Kidney tubule cell (primary cell): ENCODE measurements around the gene HGS.
"Not testable (repeated sequence)": the region's sequence is repeated elsewhere in the genome, so short reads cannot be mapped to it uniquely, and the experiment has no call there.

Experiments
- DNase-seq: peaks from one replicate; pipeline ENCODE4 v3.0.0-alpha.2; 2018; ENCODE audit warnings: low spot score

HGS gene

DNA sequence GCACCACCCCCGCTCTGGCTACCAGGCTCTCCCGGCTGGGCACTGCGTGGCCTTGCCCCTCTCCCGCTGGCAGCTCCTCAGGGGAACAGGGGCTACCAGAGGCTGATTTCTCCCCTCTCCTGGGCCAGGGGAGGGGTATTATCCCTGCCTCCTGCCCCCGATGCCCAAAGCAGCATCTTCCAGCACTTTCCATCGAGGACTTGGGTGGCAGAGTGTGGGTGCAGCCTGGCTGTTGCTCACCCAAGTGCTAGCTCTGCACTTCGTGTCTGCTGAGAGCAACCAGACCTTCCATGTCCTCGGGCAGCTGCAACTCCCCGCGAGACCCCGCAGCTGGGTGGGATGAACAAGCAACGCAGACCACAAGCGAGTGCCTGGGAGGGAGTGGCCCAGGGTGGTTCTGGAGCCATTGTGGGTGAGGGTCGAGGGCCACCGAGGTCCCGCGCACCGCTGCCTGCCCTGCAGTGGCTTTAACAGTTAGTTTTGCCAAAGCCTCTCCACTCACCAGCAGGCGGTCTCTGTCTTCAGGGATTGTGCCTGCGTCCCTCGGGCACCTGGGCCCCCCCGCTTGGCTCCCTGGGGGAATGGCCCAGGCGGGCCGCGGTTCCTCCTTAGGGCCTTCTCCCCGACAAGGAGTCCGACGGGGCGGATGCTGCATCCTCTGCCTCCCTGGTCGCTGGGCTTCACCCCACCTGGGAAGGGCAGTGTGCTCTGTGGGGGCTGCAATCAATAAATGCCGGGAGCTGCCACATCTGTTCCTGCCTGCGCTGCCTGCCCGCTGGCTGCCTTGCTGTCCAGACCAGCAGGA is 36.7 kb downstream of the HGS start:
- DNase-seq, result no peak

DNA sequence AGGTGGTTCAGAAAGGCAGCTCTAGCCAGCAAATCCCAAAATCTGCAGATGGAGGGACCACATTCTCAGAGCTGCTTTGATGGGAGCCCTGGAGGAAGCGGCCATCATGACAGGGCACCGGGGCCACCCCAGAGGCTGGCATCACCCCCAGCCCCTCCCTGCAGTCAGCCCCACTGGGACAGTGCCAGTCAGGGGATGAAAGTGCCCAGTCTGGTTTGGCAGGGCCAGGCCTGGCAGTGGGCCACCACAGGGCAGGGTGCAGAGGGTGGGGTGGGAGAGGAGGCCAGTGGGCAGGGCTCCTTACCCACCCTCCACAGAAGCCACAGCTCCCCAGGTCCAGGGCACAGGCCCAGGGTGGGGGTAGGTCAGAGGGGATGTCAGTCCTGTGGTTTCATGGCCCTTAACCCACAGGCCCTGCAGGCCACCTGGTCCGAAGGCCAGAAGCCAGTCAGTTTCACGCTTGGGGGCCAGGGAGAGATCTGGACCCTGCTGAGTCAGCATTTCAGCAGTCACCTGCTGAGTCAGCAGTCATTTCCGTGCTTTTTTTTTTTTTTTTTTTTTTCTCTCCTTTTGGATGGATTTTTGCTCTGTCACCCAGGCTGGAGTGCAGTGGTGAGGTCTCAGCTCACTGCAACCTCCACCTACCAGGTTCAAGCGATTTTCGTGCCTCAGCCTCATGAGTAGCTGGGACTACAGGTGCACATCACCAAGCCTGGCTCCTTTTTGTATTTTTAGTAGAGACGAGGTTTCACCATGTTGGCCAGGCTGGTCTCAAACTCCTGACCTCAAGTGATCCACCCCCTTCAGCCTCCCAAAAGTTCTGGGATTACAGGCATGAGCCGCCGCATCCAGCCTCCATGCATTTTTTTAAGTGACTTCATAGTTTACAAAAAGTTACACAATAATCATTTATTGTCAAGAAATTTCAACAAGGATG is 38.6 kb downstream of the HGS start:
- DNase-seq, result peak; percentile 80

DNA sequence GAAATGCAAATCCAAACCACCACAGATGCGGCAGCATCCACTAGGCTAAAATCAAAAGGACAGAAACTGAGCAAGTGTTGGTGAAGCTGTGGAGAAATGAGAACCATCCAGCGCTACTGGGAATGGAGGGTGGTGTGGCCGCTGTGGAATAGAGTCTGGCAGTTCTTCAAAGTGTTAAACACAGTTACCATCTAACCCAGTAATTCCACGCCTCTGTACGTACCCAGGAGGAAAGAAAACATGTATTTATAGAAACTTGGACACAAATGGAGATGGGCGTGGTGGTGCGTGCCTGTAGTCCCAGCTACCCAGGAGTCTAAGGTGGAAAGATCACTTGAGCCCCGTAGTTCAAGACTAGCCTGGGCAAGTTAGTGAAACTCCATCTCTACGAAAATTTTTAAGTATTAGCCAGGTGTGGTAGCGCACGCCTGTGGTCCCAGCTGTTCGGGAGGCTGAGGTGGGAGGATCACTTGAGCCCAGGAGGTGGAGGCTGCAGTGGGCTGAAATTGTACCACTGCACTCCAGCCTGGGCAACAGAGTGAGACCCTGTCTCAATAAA is 39.9 kb downstream of the HGS start:
- no peak for DNase-seq

DNA sequence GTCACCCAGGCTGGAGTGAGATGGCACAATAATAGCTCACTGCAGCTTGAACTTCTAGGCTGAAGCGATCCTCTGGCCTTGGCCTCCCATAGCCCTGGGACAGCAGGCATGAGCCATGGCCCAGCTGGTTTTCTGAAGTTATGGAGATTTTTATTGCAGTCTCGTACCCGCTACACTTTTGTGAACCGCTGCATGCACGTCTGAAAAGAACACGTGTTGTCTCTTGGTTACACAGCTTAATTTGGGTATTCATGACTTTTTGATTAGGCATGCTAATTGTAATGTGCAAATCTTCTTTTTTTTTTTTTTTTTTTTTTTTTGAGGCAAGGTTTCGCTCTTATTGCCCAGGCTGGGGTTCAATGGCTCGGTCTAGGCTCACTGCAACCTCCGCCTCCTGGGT is 41.6 kb downstream of the HGS start:
- DNase-seq, result no peak

DNA sequence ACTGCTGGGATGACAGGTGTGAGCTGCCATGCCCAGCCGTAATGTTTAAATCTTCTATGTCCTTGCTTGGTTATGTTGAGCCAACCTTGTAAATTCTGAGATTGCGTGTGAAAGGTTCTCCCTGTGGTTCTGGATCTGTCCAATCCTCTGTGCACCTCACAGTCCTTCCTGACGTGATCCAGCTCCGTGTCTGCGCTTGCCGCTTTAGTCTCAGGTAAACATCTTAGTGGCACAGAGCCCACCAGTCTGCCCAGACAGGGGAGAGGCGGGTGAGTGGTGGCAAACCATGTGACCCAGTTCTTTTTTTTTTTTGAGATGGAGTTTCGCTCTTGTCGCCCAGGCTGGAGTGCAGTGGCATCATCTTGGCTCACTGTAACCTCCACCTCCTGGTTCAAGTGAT is 42.2 kb downstream of the HGS start:
- no peak for DNase-seq

DNA sequence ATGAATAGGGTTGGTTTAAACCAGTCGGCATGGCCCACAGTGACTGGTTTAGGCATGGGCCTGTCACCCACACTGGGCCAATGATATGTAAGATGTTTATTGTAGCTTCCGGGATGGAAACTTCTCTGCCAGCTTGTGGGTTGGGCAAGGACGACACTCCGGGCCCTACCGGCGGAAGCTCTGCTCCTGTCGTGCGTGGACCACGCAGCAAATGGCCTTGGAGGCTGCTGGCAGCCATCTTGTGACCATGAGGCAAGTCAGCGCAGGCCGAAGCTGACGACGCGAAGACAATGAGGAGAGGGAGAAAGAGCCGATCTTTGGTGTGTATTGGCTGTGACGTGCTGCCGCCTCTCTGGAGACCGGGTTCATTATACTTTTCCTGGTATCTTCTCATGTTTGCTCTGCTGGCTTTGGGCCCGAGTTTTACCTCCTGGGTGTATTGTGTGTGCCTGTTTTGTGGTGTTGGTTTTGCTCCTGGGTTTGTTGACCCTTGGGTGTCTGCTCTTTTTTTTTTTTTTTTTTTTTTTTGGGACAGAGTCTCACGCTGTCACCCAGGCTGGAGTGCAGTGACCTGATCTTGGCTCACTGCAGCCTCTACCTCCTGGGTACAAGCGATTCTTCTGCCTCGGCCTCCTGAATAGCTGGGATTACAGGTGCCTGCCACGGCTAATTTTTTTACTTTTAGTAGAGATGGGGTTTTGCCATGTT is 43.7 kb downstream of the HGS start:
- no peak for DNase-seq

DNA sequence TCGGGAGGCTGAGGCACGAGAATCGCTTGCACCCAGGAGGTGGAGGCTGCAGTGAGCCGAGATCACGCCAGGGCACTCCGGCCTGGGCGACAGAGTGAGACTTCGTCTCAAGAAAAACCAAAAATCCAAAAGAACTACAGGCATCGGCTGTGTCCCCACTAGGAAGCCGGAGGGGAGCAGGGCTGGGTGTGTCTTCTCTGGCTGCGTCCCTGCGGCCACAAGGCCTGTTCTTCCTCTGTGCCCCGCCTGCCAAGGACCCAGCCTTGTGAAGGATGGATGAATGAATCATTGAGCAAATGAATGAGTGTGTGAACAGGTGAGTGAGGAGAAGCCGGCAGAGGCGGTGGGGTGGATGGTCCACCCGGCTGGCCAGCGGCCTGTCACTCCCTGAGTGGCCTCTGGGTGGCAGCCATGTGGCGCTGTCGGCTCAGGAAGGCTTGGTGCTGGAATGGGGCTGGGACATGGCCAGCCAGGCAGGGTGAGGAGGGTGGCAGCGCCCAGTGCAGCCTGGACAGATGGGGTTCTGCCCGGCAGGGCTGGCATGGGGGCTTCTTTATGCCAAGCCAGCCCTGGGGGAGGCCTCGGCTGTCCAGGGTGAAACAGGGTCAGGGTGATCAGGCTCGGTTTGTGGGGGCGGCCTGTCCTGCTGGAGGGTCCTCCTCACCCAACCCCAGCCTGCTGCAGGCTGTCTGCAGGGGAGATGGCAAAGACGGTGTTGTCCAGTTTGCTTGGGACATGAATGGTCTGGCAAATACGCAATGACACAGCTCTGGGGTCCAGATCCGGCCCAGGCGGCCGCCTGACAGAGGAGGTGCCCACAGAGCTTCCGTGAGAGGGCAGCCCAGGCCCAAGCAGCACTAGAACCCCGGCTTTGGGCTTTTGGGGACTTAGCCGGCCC is 49.9 kb downstream of the HGS start:
- DNase-seq, result peak; percentile 82

DNA sequence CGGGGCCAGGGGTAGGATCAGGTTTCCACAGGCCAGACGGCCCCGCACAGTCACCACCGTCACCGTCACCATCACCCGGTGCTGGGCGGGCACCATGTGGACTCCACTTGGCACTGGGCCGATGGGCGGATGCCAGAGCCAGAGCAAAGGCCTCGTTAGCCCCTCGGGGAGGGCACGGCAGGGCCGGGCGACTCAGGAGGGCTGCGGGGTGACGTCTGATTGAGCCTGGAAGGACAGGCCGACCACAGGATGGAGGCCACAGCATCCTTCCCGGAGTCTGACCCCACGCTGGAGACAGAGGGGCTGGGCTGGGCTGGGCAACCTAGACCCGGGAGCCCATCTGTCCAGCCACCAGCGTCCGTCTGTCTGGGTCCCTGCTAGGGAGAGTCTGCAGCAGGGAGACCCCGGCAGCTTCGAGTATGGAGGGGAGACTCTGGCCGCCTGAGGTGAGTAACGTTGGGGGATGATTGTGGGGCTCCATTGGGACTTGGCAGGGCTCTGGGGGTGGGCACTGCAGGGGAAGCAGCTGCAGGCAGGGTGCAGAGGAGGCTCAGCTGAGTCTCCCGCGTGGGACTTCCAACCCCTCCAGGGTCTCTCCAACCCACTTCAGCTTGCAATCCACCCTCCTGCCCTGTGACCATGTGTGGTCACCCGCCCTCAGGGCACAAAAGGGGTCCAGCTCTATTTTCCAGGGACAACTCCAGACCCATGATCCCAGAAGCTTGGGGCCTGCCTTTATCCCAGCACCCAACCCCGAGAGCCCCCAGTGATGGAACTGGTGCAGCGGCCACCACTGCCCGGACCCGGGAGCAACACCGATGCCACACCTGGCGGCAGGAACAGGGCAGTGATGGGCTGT is 50.8 kb downstream of the HGS start:
- no peak for DNase-seq

DNA sequence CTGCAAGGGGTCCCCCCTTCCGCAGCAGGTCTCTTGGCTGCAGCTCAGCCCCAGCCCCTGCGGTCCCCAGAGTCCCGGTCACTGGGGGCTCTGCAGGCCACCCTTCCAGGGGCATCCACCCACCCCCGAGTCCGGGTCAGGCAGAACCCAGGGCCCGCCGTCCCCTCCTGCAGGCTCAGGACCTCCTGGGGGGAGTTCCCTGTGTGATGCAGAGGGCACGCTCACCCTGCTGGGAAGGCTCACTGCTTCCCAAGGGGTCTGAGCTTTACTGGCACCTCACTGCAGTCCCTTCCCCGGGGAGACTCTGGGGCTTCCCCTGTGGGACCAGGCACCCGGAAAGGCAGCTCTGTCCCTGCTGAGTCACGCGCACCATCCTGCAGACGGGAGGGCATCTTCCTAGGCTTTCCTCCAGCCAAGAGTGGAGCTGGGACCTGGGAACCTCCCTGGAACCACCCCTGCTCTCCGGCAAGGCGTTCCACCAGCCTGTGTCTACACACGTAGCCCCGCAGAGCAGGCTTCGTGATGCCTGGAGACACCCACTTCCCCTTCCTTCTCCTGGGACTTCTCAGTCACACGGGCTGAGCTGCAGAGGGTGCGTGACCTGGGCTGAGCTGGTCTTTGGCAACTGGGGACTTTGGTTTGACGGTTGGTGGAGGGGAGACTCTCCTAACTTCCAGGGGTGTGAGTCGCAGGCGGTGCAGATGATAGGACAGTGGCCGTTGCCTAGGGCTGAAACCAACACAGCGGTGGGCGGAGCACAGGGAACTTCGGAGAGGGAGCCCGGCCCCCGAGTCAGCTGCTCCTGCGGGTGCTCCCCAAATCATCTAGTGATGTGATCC is 51.7 kb downstream of the HGS start:
- peak; percentile 87 for DNase-seq

DNA sequence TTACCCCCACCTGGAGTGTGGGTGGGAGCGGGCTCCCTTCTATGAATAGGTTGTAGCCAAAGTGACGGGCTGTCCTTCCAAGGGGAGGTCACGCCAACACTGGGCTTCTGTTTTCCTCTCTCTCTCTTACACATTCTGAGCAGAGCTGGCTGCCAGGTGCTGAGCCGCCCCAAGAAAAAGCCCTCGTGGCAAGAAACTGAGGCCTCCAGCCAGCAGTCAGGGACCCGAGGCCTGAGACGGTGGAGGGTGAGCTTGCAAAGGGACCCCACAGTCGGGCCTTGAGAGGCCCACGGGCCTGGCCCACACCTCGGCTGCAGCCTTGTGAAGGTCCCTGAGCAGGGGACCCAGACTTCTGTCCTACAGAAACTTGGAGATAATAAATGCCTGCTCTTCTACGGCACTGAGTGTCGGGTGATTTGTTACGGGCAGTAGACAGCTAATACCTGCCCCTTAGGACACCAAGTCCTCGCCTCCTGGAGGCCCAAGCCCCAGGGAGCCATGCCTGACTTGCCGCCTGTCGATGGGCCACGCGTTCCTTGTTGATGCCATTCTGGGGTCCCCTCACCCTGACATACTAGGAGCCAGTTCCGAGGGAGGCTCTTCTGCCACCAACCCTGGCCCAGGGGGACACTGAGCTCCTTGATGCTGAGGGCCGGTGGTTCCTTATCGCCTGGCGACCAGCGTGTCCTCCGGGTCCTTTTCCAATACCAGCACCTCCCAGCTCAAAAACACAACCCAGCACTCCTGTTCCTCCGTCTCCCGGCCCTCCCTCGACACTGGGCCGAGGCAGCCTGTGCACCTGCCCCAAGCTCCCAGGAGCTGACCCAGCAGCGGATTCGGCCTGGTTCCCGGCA is 54.4 kb downstream of the HGS start:
- DNase-seq, result no peak

DNA sequence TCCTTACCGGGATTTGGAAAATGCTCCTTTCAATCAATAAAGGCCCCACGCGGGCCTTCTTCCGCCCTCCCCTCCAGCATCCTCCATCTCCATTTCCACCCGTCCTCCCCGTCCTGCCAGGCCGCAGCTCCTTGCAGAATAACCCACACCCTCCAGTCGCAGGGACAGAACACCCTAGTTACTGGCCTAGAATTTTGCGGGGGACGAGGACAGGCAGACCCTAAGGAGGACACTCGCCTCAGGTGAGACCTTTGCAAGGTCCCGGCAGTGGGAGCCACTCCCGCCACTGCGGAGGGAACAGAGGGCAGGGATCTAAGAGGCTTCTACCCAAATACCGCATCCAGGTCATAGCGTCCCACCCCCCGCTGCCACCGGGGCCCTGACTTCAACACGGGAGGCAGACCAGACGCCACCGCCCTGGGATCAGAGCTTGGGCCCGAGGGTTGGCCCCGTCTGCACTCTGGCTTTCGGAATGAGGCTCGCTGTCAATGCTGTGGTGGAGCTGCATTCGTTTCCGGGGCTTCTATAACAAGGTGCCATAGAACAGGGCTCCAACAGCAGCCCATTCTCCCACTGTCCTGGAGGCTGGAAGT is 55.1 kb downstream of the HGS start:
- DNase-seq, result no peak

DNA sequence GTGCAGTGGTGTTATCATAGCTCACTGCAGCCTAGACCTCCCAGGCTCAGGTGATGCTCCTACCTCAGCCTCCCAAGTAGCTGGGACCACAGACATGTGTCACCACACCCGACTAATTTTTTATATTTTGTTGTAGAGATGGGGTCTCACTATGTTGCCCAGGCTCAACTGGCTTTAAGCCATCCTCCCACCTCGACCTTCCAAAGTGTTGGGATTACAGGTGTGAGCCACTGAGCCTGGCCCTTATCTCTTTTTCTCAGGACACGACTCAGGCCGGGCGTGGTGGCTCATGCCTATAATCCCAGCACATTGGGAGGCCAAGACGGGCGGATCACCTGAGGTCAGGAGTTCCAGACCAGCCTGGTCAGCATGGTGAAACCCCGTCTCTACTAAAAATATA is 55.8 kb downstream of the HGS start:
- not testable (repeated sequence) for DNase-seq

DNA sequence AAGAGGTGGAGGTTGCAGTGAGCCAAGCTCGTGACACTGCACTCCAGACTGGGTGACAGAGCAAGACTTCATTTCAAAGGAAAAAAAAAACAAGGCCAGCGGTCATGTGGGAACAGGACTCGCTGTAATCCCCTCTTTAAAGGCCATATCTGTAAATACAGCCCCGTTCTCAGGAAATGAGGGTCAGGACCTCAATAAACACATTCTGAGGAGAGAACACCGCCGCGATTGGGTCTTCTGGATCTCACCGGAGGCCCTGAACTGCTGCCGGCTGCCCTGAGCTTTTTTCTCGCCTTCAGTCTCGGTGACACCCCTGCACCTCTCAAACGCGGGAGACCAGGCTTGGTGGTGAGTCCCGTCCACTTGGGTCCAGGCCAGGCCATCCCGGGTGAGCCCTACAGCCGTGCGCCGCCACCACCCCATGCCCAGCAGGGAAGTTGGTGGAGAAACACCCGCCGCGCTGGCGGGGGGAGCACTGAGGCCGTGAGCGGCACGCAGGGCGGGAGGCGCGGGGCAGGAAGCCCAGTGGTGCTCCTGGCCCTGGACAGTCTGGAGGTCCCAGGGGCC is 56.7 kb downstream of the HGS start:
- no peak for DNase-seq

DNA sequence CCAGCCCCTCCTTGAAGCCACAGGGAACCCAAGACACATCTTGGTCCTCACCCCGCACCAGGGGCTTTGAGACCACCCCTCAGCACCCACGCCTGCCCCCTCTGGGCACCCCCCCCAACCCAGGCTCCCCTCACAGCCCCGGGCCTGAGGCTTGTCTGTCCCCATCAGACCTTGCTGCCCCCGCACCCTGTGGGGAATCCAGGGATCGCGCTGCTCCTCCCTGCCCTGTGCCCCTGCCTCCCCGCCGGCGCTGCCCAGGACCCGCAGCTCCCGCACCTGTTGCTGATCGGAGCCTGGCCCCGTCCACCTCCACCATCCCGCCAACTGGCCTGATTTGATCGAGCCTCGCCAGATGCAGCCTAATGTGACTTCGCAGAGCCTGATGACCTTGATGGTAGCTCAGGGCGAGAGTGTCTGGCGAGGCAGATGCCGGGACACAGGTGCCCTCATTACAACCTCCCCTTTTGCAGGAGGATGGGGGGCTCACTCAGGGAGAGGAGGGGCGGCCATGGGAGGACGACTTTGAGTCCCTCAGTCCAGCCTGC is 57.3 kb downstream of the HGS start:
- no peak for DNase-seq

DNA sequence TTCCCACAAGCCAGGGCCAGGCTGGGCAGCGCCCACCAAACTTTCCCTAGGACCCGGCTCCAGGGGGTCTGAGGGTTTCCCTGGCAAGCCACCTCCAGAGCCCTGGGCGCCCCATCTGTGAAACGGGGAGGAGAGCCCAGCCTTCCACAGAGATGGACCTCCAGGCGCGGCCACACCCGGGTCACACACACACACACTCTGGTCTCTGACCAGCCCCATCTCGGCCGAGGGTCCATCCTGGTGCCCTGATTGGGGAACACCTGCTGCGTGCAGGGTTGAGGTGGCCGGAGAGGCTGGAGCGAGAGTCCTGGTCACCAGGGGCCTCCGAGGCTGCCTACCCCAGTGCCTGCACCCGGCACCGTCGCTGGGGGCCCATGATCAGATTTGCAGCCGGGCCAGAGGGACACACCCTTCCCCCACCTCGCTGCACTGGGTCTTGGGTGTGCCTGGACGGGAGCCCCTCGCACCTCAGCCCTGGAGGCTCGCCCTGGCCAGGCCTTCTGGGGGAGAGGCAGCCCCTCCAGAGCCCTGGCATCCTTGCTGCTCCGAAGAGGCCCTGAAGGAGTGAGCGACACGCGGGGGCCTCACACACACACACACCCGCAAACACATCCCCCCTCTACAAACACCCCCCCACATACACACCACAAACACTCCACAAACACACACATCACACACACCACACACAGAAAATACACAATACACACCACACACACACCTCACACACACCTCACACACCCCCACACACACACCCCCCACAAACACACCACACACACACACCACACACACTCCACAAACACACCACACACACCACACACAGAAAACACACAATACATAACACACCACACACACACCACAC is 58.0 kb downstream of the HGS start:
- DNase-seq, result no peak
